GM18909 (cell line): ENCODE measurements around the gene NRIP2.

Source experiments
- ATAC-seq: cut with Tn5 transposase; IDR thresholded peaks from one replicate; pipeline ENCODE4 v1.9.1; 2021; ENCODE audit warnings: mild to moderate bottlenecking; ENCODE audit not compliant: unreplicated experiment, poor library complexity

NRIP2 gene

GRCh38 chr12:2812290-2813213 lies 22.3 kb downstream of the NRIP2 start, which contains the start of gene ITFG2:
TSS of gene ITFG2 (plus strand) at chr12:2812668. CDS start at chr12:2812761, 93 bp downstream.
- peak; percentile 94 for ATAC-seq

- ATAC-seq: no peak
These were observed 23.0 kb downstream of the NRIP2 start for GRCh38 chr12:2811801-2812200.

GRCh38 chr12:2806700-2807099 lies 28.1 kb downstream of the NRIP2 start:
- ATAC-seq: no peak

GRCh38 chr12:2805143-2805520 lies 29.7 kb downstream of the NRIP2 start:
- ATAC-seq: no peak

GRCh38 chr12:2804393-2805142 lies 30.3 kb downstream of the NRIP2 start:
- no peak for ATAC-seq

GRCh38 chr12:2803635-2804392 lies 31.0 kb downstream of the NRIP2 start:
- ATAC-seq: no peak

- no peak for ATAC-seq
These were observed 33.6 kb downstream of the NRIP2 start for GRCh38 chr12:2801044-2801783.

GRCh38 chr12:2800046-2800570 lies 34.7 kb downstream of the NRIP2 start:
- ATAC-seq: no peak

- ATAC-seq: no peak
These were observed 37.0 kb downstream of the NRIP2 start for GRCh38 chr12:2797721-2798418.

GRCh38 chr12:2796187-2796666 lies 38.6 kb downstream of the NRIP2 start:
- no peak for ATAC-seq

GRCh38 chr12:2795291-2796186 lies 39.3 kb downstream of the NRIP2 start:
- peak; percentile 76 for ATAC-seq

GRCh38 chr12:2794736-2795289 lies 40.0 kb downstream of the NRIP2 start, which contains the start of gene FKBP4:
TSS of gene FKBP4 (plus strand) at chr12:2794970. CDS start at chr12:2795140, 170 bp downstream.
- ATAC-seq: peak; percentile 57

- peak; percentile 16 for ATAC-seq
These were observed 40.6 kb downstream of the NRIP2 start for GRCh38 chr12:2794191-2794735.

GRCh38 chr12:2793561-2793960 lies 41.3 kb downstream of the NRIP2 start:
- ATAC-seq: no peak

- ATAC-seq: no peak
These were observed 41.9 kb downstream of the NRIP2 start for GRCh38 chr12:2792671-2793500.

GRCh38 chr12:2791089-2791488 lies 43.7 kb downstream of the NRIP2 start:
- ATAC-seq: no peak
